ENCODE data around the gene CABCOCO1. TPM values are rescaled to one million over a fixed set of nuclear protein-coding genes. Genes with fewer than 3 reads are reported as not detected.
A peak's percentile ranks its signal among the peaks of the same experiment; 100 is the strongest.

CABCOCO1 gene
- total and polyA plus RNA-seq, 10 of the 15 experiments (the other 5 are each of a cell fraction or from before 2014, with no cell fraction given), result not detected

DNA sequence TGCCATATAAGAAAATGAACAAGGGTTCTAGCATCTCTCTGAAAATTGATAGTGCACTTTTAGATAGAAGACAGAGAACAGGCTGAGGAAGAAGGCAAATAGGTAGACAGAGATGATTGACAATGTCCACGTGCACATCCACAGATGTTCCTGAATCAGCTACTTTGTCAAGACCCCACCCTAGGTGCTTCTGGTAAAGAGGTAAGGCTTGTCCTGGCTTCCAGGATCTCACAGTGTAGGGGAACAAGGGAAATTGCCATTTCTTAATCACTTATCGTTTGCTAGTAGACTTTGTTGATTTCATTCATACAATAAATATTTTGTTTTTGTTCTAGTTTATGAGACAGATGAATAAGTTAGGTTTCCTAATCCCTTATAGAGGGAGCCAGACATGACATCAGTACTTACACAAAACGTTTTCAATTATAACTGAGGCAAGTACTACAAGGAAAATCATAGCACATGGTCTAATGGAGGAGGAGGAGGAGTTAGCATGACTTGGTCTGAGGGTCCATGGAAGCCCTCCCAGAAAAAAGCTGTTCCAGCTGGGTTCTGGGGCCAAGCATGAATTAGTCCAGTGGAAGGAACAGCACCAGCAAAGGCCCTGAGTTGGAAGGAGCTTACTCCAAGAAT, 122.9 kb downstream of the CABCOCO1 start:
- TF ChIP-seq GATAD2B (conservative IDR thresholded peaks at IDR 0.05; ENCODE audit: low read depth) (no peak), POLR2A (IDR thresholded peaks at IDR 0.05; ENCODE audit: low read depth, low read length) (no peak), BCL11A (IDR thresholded peaks at IDR 0.05; ENCODE audit: low read depth, low read length) (no peak), IKZF2 (IDR thresholded peaks at IDR 0.05) (no peak), SUZ12 (IDR thresholded peaks at IDR 0.05; ENCODE audit: unreplicated experiment) (no peak), YY1 (IDR thresholded peaks at IDR 0.05; ENCODE audit: low read depth, low read length) (no peak), ZNF274 (IDR thresholded peaks at IDR 0.05; ENCODE audit: insufficient read depth, insufficient read length) (no peak), TBL1XR1 (IDR thresholded peaks at IDR 0.05; ENCODE audit: low read depth, low read length) (no peak), EED (IDR thresholded peaks at IDR 0.05; ENCODE audit: low read depth) (no peak)
- TF ChIP-seq, protein P1, sequence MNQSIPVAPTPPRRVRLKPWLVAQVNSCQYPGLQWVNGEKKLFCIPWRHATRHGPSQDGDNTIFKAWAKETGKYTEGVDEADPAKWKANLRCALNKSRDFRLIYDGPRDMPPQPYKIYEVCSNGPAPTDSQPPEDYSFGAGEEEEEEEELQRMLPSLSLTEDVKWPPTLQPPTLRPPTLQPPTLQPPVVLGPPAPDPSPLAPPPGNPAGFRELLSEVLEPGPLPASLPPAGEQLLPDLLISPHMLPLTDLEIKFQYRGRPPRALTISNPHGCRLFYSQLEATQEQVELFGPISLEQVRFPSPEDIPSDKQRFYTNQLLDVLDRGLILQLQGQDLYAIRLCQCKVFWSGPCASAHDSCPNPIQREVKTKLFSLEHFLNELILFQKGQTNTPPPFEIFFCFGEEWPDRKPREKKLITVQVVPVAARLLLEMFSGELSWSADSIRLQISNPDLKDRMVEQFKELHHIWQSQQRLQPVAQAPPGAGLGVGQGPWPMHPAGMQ (IDR thresholded peaks at IDR 0.05; ENCODE audit: borderline replicate concordance), result no peak
- Histone ChIP-seq H4K20me1 (ENCODE audit: control insufficient read depth, insufficient read depth) (no peaks in the 10 kb centered on the region), H3K27me3 (replicated peaks in 1 of 2; ENCODE audit: control insufficient read depth in 2 of 2, insufficient read depth in 2 of 2, low read length in 1 of 2) (no peaks in the 10 kb centered on the region), H3K9me3 (replicated peaks; ENCODE audit: control insufficient read depth, insufficient read depth, low read length) (no peaks in the 10 kb centered on the region), H3K4me3 (no peak overlapping the region), H3K4me2 (ENCODE audit: control insufficient read depth, insufficient read depth) (no peak overlapping the region), H3K36me3 (ENCODE audit: control insufficient read depth in 2 of 2, insufficient read depth in 2 of 2, low read length in 1 of 2) (no peaks in the 10 kb centered on the region), H3K4me1 (ENCODE audit: control insufficient read depth, insufficient read depth, low read length) (peaks cover 9% of the 10 kb centered on the region; the same call in 1 of the 2 replicates), H3K27ac (ENCODE audit: control insufficient read depth, insufficient read depth) (no peak overlapping the region), H3K9ac (ENCODE audit: control insufficient read depth, insufficient read depth, low read length) (no peak overlapping the region), H2AFZ (ENCODE audit: control insufficient read depth, low read depth, low read length) (no peak overlapping the region), H3K79me2 (ENCODE audit: control insufficient read depth, insufficient read depth, low read length) (no peaks in the 10 kb centered on the region)
- no TSS peak for BruUV-seq (replicated peaks)
- intact Hi-C loops (cut with micrococcal nuclease; ENCODE audit: unreplicated experiment) (loop anchor here (1.0 kb wide), 1 partner anchor 11 kb away; no protein-coding TSS in a partner anchor), in situ Hi-C loops (cut with MboI) (no loop called here)
- RAD21 ChIA-PET (ENCODE audit: unreplicated experiment), result no interaction called here
- SMC1A ChIA-PET (ENCODE audit: uncharacterized antibody, unreplicated experiment), result no interaction called here
- CTCF ChIA-PET, result interaction anchor here (1.5 kb wide), 1 partner anchor 117 kb away, joined by 3 read pairs; no protein-coding TSS in a partner anchor
- 50% methylated on average over 3 of the region's 3 CpGs for WGBS (ENCODE audit: insufficient coverage, insufficient replicate concordance, low lambda C conversion rate, missing lambda C conversion rate)
- POLR2A ChIA-PET, result no interaction called here
- FAIRE-seq (peak; percentile 7), DNase-seq (ENCODE audit: low read depth, low spot score) (no peak), ATAC-seq (no peak)
